ENCODE data around the gene DGKZ.
"Not testable (repeated sequence)": the region's sequence is repeated elsewhere in the genome, so short reads cannot be mapped to it uniquely, and the experiment has no call there.

DGKZ gene

GRCh38 chr11:46372086-46372485 lies 24.8 kb downstream of the DGKZ start:
- no peak for TF ChIP-seq CTCF (conservative IDR thresholded peaks at IDR 0.05; ENCODE audit: low read length)
- H3K4me3 ChIP-seq (ENCODE audit: low read length) = no peak overlapping the region
- DNase-seq (ENCODE audit: low read depth) = no peak

DNA sequence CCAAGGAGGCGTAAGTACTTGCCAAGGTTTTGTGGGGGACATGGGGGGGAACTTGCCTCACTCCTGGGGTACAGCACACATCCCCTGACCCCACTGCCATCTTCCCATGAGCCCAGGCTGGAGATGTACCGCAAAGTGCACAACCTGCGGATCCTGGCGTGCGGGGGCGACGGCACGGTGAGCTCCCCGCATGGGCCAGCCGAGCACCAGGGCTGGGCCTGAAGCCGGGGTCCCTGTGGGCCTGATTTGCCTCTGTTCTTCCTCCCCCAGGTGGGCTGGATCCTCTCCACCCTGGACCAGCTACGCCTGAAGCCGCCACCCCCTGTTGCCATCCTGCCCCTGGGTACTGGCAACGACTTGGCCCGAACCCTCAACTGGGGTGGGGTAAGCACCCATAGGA lies 25.2 kb downstream of the DGKZ start:
- DNase-seq (ENCODE audit: low read depth); H3K4me3 ChIP-seq (ENCODE audit: low read length): not testable (repeated sequence)

- no peak for TF ChIP-seq CTCF (conservative IDR thresholded peaks at IDR 0.05; ENCODE audit: low read length)
- DNase-seq (ENCODE audit: low read depth) = no peak
- no peak overlapping the region for H3K4me3 ChIP-seq (ENCODE audit: low read length)
These were observed 26.8 kb downstream of the DGKZ start for GRCh38 chr11:46373787-46374740.

DNA sequence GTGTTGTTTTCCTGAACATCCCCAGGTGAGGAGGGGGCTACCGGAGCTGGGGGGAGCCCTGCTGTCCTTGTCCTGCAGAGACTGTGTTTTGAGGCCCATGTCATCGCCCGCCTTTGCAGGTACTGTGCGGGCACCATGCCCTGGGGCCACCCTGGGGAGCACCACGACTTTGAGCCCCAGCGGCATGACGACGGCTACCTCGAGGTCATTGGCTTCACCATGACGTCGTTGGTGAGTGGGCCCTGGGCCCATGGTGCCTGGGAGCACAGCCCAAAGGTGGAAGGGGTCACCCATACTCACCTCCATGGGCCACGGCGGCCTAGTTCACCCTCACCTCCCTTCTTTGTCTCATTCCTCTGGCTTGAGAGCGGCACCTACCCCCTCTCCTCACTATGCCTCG lies 27.6 kb downstream of the DGKZ start:
- DNase-seq (ENCODE audit: low read depth) = no peak
- no peak for TF ChIP-seq CTCF (conservative IDR thresholded peaks at IDR 0.05; ENCODE audit: low read length)

DNA sequence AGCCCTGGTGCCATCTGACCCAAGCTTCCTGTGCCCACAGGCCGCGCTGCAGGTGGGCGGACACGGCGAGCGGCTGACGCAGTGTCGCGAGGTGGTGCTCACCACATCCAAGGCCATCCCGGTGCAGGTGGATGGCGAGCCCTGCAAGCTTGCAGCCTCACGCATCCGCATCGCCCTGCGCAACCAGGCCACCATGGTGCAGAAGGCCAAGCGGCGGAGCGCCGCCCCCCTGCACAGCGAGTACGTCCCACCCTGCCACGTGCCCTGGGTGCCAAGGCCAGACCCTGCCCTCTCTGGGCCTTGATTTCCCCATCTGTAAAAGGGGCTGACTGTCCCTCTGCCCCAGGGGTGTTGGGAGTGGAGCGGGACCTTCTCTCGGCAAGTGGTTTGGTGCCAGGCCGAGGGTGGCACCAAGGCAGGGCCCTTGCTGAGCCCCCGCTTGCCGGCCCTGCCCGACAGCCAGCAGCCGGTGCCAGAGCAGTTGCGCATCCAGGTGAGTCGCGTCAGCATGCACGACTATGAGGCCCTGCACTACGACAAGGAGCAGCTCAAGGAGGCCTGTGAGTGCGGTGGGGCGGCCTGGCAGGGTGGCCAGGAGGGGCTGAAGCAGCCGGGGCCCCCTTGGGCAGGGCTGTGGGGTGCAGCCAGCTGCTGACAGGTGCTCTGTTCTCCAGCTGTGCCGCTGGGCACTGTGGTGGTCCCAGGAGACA lies 28.3 kb downstream of the DGKZ start:
- no peak for DNase-seq (ENCODE audit: low read depth)
- no peak for TF ChIP-seq CTCF (conservative IDR thresholded peaks at IDR 0.05; ENCODE audit: low read length)
- no peak overlapping the region for H3K4me3 ChIP-seq (ENCODE audit: low read length)

More for the DNA sequence above, 27.6 kb downstream of the DGKZ start:
- H3K4me3 ChIP-seq (ENCODE audit: low read length) = no peak overlapping the region

GRCh38 chr11:46376258-46377050 lies 29.2 kb downstream of the DGKZ start:
- no peak for TF ChIP-seq CTCF (conservative IDR thresholded peaks at IDR 0.05; ENCODE audit: low read length)
- DNase-seq (ENCODE audit: low read depth) = no peak
- no peak overlapping the region for H3K4me3 ChIP-seq (ENCODE audit: low read length)

DNA sequence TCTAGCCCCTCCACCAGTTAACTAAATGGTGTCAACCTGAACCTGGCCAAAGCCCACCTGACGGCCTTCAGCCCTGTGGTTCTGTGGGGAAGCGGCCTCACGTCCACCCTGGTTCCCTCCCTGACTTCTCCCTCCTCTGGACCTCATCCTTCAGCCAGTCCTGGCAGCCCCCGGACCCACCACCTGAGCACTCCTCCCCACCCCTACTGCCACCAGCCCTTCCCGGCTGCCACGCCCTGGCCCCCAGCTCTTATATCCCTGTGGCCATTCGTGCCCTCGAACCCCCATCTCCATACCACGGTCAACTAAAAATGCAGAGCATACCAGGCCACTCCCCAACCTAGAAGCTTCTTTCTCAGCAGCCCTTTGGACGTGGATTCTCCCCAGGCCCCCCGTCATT lies 30.0 kb downstream of the DGKZ start:
- no peak overlapping the region for H3K4me3 ChIP-seq (ENCODE audit: low read length)
- no peak for TF ChIP-seq CTCF (conservative IDR thresholded peaks at IDR 0.05; ENCODE audit: low read length)

More for the DNA sequence above, 30.0 kb downstream of the DGKZ start:
- no peak for DNase-seq (ENCODE audit: low read depth)

Measured in AG10803 (cell line).